ENCODE data around the gene CLDN11. TPM values are rescaled to one million over a fixed set of nuclear protein-coding genes. Genes with fewer than 3 reads are reported as not detected.

The CLDN11 gene
- polyA plus RNA-seq, 1 of the 3 experiments (the other 2 are of a cell fraction): 2.2 TPM

DNA sequence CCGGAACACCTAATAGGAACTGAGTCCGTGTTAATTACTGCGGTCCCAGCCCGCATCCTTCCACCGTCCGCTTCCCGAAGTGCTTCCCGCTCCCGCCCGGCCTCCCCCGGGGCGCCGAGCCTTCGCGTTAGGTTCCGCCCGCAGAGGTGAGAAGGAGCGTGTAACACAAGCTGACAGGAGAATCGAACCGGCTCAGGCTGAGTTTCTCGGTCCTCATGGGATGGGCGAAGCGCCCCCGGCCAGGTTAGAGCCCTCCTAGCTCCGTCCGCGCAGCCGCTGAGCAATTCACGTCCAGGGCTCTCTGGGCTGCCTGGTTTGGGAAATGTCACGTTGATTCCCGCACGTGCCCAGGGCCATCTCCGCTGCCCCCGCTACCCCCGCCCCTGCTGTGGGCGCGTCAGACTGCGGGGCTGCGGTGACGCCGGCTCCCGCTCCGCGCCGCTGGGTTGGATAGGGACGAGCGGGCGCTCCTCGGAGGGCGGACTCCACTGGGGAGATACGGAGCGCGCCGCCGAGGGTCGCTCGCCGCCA, 954 bp downstream of the CLDN11 start:
- no peaks in the 10 kb centered on the region for H3K36me3 ChIP-seq (replicated peaks in 1 of 2; ENCODE audit: control insufficient read depth in 1 of 2, insufficient read depth in 2 of 2, low read length in 1 of 2)
- H3F3A ChIP-seq (replicated peaks; ENCODE audit: insufficient read depth): no peaks in the 10 kb centered on the region
- ChIA-PET CTCF (interaction anchor here (0.6 to 10.5 kb wide), 6 partner anchors 8 to 393 kb away, joined by 3 to 316 read pairs (median 4); partner anchors contain the start of gene SLC7A14), POLR2A (no interaction called here)
- no peaks in the 10 kb centered on the region for H3K9me2 ChIP-seq
- H3K4me1 ChIP-seq (ENCODE audit: control insufficient read depth in 1 of 2, insufficient read depth in 2 of 2, low read depth in 1 of 2, low read length in 1 of 2): peaks cover 0 to 8% of the 10 kb centered on the region in 2 experiments; a peak in 1 of 4 replicates
- WGBS (ENCODE audit: low lambda C conversion rate): 96% methylated on average over 41 of the region's 58 CpGs
- no peaks in the 10 kb centered on the region for H3K79me2 ChIP-seq (ENCODE audit: insufficient read depth)
- no peaks in the 10 kb centered on the region for H3K9me3 ChIP-seq
- H2AFZ ChIP-seq (ENCODE audit: low read depth): no peak overlapping the region
- H3K4me2 ChIP-seq: no peak overlapping the region
- no peak overlapping the region for H3K9ac ChIP-seq
- TF ChIP-seq, protein P1, sequence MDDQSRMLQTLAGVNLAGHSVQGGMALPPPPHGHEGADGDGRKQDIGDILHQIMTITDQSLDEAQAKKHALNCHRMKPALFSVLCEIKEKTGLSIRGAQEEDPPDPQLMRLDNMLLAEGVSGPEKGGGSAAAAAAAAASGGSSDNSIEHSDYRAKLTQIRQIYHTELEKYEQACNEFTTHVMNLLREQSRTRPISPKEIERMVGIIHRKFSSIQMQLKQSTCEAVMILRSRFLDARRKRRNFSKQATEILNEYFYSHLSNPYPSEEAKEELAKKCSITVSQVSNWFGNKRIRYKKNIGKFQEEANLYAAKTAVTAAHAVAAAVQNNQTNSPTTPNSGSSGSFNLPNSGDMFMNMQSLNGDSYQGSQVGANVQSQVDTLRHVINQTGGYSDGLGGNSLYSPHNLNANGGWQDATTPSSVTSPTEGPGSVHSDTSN (IDR thresholded peaks at IDR 0.05): no peak
- TF ChIP-seq SMC3 (IDR thresholded peaks at IDR 0.05; ENCODE audit: low read depth, low read length) (no peak), ELF1 (IDR thresholded peaks at IDR 0.05) (no peak), FOXJ3 (CRISPR knock-in tag; IDR thresholded peaks at IDR 0.05) (no peak), MXI1 (IDR thresholded peaks at IDR 0.05; ENCODE audit: low read depth, low read length) (no peak), YY1 (IDR thresholded peaks at IDR 0.05; ENCODE audit: low read depth) (no peak), TCF12 (IDR thresholded peaks at IDR 0.05) (no peak), FOXM1 (IDR thresholded peaks at IDR 0.05; ENCODE audit: low read depth) (no peak), EZH2phosphoT487 (IDR thresholded peaks at IDR 0.05; ENCODE audit: borderline replicate concordance, low read depth) (no peak), TAF1 (IDR thresholded peaks at IDR 0.05; ENCODE audit: borderline replicate concordance, low read depth, low read length) (no peak), RFX5 (IDR thresholded peaks at IDR 0.05; ENCODE audit: low read length) (no peak), EP300 (IDR thresholded peaks at IDR 0.05; ENCODE audit: borderline replicate concordance in 1 of 2, low read depth in 1 of 2, low read length in 1 of 2) (no peak), CHD2 (IDR thresholded peaks at IDR 0.05; ENCODE audit: low read length, partially characterized antibody) (no peak), JUND (IDR thresholded peaks at IDR 0.05) (no peak), SIN3A (IDR thresholded peaks at IDR 0.05; ENCODE audit: borderline replicate concordance, low read depth, low read length) (no peak), FOSL2 (IDR thresholded peaks at IDR 0.05; ENCODE audit: borderline replicate concordance, low read depth) (no peak), NRF1 (IDR thresholded peaks at IDR 0.05; ENCODE audit: low read depth, low read length) (no peak)
- TF ChIP-seq, protein P2, sequence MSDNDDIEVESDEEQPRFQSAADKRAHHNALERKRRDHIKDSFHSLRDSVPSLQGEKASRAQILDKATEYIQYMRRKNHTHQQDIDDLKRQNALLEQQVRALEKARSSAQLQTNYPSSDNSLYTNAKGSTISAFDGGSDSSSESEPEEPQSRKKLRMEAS (IDR thresholded peaks at IDR 0.05; ENCODE audit: low read depth): no peak
- TF ChIP-seq, protein P3, sequence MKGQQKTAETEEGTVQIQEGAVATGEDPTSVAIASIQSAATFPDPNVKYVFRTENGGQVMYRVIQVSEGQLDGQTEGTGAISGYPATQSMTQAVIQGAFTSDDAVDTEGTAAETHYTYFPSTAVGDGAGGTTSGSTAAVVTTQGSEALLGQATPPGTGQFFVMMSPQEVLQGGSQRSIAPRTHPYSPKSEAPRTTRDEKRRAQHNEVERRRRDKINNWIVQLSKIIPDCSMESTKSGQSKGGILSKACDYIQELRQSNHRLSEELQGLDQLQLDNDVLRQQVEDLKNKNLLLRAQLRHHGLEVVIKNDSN (IDR thresholded peaks at IDR 0.05; ENCODE audit: borderline replicate concordance, low read depth): no peak
- TF ChIP-seq, protein P4, sequence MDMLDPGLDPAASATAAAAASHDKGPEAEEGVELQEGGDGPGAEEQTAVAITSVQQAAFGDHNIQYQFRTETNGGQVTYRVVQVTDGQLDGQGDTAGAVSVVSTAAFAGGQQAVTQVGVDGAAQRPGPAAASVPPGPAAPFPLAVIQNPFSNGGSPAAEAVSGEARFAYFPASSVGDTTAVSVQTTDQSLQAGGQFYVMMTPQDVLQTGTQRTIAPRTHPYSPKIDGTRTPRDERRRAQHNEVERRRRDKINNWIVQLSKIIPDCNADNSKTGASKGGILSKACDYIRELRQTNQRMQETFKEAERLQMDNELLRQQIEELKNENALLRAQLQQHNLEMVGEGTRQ (IDR thresholded peaks at IDR 0.05; ENCODE audit: borderline replicate concordance, low read depth, low read length): no peak
- DNase-seq: peak; percentile 32
- no peaks in the 10 kb centered on the region for H3K27me3 ChIP-seq (ENCODE audit: insufficient read depth)
- no peak overlapping the region for H3K4me3 ChIP-seq (ENCODE audit: low read depth in 2 of 2, low read length in 1 of 2)
- H4K20me1 ChIP-seq (ENCODE audit: insufficient read depth): no peaks in the 10 kb centered on the region
- no peak overlapping the region for H3K27ac ChIP-seq (ENCODE audit: low read depth in 2 of 2, low read length in 1 of 2)

Data from SK-N-SH (cell line).